Measurements from ENCODE around the gene SMCO3. TPM values are rescaled to one million over a fixed set of nuclear protein-coding genes. Genes with fewer than 3 reads are reported as not detected.

Gene SMCO3
- total and polyA plus RNA-seq, 2 of the 13 experiments (the other 11 are each of a cell fraction or from before 2014, with no cell fraction given), result 0.29 to 0.42 TPM

DNA sequence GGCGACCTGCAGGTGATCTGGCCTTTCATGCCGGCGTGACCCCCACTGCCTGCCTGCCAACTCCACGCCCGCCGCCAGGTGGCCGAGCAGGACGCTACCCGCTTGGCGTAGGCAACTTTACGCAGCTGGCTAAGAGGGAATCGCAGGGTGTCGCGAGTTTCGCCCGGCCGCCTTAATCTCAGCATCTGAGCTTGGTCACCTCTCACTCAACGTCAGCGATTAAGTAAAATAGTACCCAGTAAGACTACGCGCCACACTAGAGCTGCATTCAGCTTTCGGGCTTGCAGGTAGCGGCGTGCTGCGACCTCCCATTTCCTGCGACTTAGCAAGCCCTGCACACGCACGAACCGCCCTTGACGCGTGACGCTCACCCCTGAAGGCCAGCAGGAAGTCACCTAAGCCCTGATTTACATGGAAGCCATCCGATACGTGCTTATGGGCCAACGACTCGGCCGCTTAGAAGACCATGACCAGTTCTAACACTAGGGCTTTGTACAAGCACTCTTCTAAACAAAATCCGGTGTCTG, 44.0 kb downstream of the SMCO3 start (continued):
- TF ChIP-seq KIAA2018 (CRISPR knock-in tag; IDR thresholded peaks at IDR 0.05; ENCODE audit: borderline replicate concordance) (no peak), ZBTB1 (CRISPR knock-in tag; IDR thresholded peaks at IDR 0.05; ENCODE audit: borderline replicate concordance) (no peak), ZSCAN31 (CRISPR knock-in tag; IDR thresholded peaks at IDR 0.05; ENCODE audit: low read depth) (no peak; the same call in 1 of the 2 replicates), KAT8 (CRISPR knock-in tag; IDR thresholded peaks at IDR 0.05) (peak; percentile 62; the same call in 1 of the 2 replicates), ZNF530 (CRISPR knock-in tag; IDR thresholded peaks at IDR 0.05; ENCODE audit: low read depth) (no peak), RCOR2 (CRISPR knock-in tag; IDR thresholded peaks at IDR 0.05) (no peak), PAF1 (CRISPR knock-in tag; IDR thresholded peaks at IDR 0.05) (no peak; the same call in 1 of the 2 replicates), NPAS2 (CRISPR knock-in tag; IDR thresholded peaks at IDR 0.05; ENCODE audit: borderline replicate concordance) (no peak), YEATS4 (CRISPR knock-in tag; IDR thresholded peaks at IDR 0.05; ENCODE audit: borderline replicate concordance) (peak; percentile 50; the same call in 1 of the 2 replicates)
- TF ChIP-seq, protein P1, sequence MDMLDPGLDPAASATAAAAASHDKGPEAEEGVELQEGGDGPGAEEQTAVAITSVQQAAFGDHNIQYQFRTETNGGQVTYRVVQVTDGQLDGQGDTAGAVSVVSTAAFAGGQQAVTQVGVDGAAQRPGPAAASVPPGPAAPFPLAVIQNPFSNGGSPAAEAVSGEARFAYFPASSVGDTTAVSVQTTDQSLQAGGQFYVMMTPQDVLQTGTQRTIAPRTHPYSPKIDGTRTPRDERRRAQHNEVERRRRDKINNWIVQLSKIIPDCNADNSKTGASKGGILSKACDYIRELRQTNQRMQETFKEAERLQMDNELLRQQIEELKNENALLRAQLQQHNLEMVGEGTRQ (IDR thresholded peaks at IDR 0.05; ENCODE audit: low read depth, low read length), result no peak
- TF ChIP-seq, protein P1 (CRISPR knock-in tag; IDR thresholded peaks at IDR 0.05; ENCODE audit: borderline replicate concordance), result no peak
- TF ChIP-seq, protein P2, sequence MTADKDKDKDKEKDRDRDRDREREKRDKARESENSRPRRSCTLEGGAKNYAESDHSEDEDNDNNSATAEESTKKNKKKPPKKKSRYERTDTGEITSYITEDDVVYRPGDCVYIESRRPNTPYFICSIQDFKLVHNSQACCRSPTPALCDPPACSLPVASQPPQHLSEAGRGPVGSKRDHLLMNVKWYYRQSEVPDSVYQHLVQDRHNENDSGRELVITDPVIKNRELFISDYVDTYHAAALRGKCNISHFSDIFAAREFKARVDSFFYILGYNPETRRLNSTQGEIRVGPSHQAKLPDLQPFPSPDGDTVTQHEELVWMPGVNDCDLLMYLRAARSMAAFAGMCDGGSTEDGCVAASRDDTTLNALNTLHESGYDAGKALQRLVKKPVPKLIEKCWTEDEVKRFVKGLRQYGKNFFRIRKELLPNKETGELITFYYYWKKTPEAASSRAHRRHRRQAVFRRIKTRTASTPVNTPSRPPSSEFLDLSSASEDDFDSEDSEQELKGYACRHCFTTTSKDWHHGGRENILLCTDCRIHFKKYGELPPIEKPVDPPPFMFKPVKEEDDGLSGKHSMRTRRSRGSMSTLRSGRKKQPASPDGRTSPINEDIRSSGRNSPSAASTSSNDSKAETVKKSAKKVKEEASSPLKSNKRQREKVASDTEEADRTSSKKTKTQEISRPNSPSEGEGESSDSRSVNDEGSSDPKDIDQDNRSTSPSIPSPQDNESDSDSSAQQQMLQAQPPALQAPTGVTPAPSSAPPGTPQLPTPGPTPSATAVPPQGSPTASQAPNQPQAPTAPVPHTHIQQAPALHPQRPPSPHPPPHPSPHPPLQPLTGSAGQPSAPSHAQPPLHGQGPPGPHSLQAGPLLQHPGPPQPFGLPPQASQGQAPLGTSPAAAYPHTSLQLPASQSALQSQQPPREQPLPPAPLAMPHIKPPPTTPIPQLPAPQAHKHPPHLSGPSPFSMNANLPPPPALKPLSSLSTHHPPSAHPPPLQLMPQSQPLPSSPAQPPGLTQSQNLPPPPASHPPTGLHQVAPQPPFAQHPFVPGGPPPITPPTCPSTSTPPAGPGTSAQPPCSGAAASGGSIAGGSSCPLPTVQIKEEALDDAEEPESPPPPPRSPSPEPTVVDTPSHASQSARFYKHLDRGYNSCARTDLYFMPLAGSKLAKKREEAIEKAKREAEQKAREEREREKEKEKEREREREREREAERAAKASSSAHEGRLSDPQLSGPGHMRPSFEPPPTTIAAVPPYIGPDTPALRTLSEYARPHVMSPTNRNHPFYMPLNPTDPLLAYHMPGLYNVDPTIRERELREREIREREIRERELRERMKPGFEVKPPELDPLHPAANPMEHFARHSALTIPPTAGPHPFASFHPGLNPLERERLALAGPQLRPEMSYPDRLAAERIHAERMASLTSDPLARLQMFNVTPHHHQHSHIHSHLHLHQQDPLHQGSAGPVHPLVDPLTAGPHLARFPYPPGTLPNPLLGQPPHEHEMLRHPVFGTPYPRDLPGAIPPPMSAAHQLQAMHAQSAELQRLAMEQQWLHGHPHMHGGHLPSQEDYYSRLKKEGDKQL (CRISPR knock-in tag; IDR thresholded peaks at IDR 0.05; ENCODE audit: low read depth), result no peak
